Trophoblast cell (in vitro differentiated cells and primary cell): ENCODE data around the gene COL5A1.

Experiments
- DNase-seq, 2 donors: peaks; one replicate each; pipeline ENCODE4 v3.0.0-alpha.2; 2016
- H2AFZ ChIP-seq: 2 replicates; pipeline ENCODE4 v1.6.1; 2013; ENCODE audit warnings: low read length, moderate library complexity, mild to moderate bottlenecking; ENCODE audit not compliant: insufficient read depth, poor library complexity
- H2AK5ac ChIP-seq: 2 replicates; pipeline ENCODE4 v1.6.1; 2013; ENCODE audit warnings: mild to moderate bottlenecking, low read length
- H2BK120ac ChIP-seq: 2 replicates; pipeline ENCODE4 v1.6.1; 2013; ENCODE audit warnings: low read length, mild to moderate bottlenecking, moderate library complexity; ENCODE audit not compliant: insufficient read depth, poor library complexity
- H2BK12ac ChIP-seq: 2 replicates; pipeline ENCODE4 v1.6.1; 2013; ENCODE audit warnings: mild to moderate bottlenecking, low read length, moderate library complexity
- H2BK5ac ChIP-seq: 2 replicates; pipeline ENCODE4 v1.6.1; 2013; ENCODE audit warnings: low read length, low read depth, moderate library complexity, mild to moderate bottlenecking; ENCODE audit not compliant: poor library complexity
- H3K14ac ChIP-seq: 2 replicates; pipeline ENCODE4 v1.6.1; 2013; ENCODE audit warnings: mild to moderate bottlenecking, low read length
- H3K18ac ChIP-seq: 2 replicates; pipeline ENCODE4 v1.6.1; 2013; ENCODE audit warnings: mild to moderate bottlenecking, low read length
- H3K23ac ChIP-seq: 2 replicates; pipeline ENCODE4 v1.6.1; 2013; ENCODE audit warnings: low read length
- H3K27ac ChIP-seq: 2 replicates; pipeline ENCODE4 v1.5.1; 2013; ENCODE audit warnings: low read depth, mild to moderate bottlenecking, inconsistent platforms, low read length, moderate library complexity
- H3K27me3 ChIP-seq: 2 replicates; pipeline ENCODE4 v1.6.1; 2013; ENCODE audit warnings: inconsistent platforms, mild to moderate bottlenecking, low read length, moderate library complexity; ENCODE audit not compliant: insufficient read depth
- H3K36me3 ChIP-seq, 2 experiments: 1 replicate in 1 of 2; 2 replicates in 1 of 2; pipeline ENCODE4 v1.6.1; 2013; ENCODE audit warnings: low read length in 2 of 2, mild to moderate bottlenecking in 2 of 2, moderate library complexity in 1 of 2; ENCODE audit not compliant: insufficient read depth in 2 of 2, control insufficient read depth in 1 of 2
- H3K4ac ChIP-seq: 2 replicates; pipeline ENCODE4 v1.6.1; 2013; ENCODE audit warnings: low read depth, mild to moderate bottlenecking, low read length, moderate library complexity
- H3K4me1 ChIP-seq, 2 experiments: 1 replicate in 1 of 2; 2 replicates in 1 of 2; pipeline ENCODE4 v1.6.1; 2013; ENCODE audit warnings: low read length in 2 of 2, mild to moderate bottlenecking in 2 of 2, moderate library complexity in 1 of 2; ENCODE audit not compliant: insufficient read depth in 2 of 2, control insufficient read depth in 1 of 2
- H3K4me2 ChIP-seq: 2 replicates; pipeline ENCODE4 v1.6.1; 2013; ENCODE audit warnings: inconsistent platforms, mild to moderate bottlenecking, low read length, moderate library complexity
- H3K4me3 ChIP-seq: 2 replicates; pipeline ENCODE4 v1.5.1; 2013; ENCODE audit warnings: mild to moderate bottlenecking, low read depth, low read length, inconsistent platforms
- H3K79me1 ChIP-seq: one replicate; pipeline ENCODE4 v1.6.1; 2013; ENCODE audit warnings: low read length
- H3K79me2 ChIP-seq: 2 replicates; pipeline ENCODE4 v1.6.1; 2013; ENCODE audit warnings: low read length, mild to moderate bottlenecking; ENCODE audit not compliant: control insufficient read depth, insufficient read depth, poor library complexity
- H3K9ac ChIP-seq: 2 replicates; pipeline ENCODE4 v1.6.1; 2013; ENCODE audit warnings: mild to moderate bottlenecking, low read length
- H3K9me3 ChIP-seq: 2 replicates; pipeline ENCODE4 v1.6.1; 2013; ENCODE audit warnings: low read depth, mild to moderate bottlenecking, control low read depth, inconsistent platforms, low read length; ENCODE audit not compliant: insufficient read depth
- H4K12ac ChIP-seq: 2 replicates; pipeline ENCODE4 v1.6.1; 2013; ENCODE audit warnings: low read depth, mild to moderate bottlenecking, low read length, moderate library complexity
- H4K8ac ChIP-seq: 2 replicates; pipeline ENCODE4 v1.6.1; 2013; ENCODE audit warnings: low read depth, mild to moderate bottlenecking, low read length, moderate library complexity
- H4K91ac ChIP-seq: one replicate; pipeline ENCODE4 v1.6.1; 2013; ENCODE audit warnings: low read depth, mild to moderate bottlenecking, low read length, moderate library complexity
- WGBS: extraction: QIAGEN DNeasy Blood & Tissue Kit; methylation state at CpG from one replicate; pipeline ENCODE4 v1.1.7; 2013; ENCODE audit warnings: missing lambda C conversion rate; ENCODE audit not compliant: insufficient read length, insufficient coverage; ENCODE audit errors: extremely low coverage; 5-methylcytosine and 5-hydroxymethylcytosine counted together

Gene COL5A1

GRCh38 chr9:134864821-134865190 lies 223.2 kb downstream of the COL5A1 start:
- H3K27me3 ChIP-seq = no peaks in the 10 kb centered on the region
- H3K4me3 ChIP-seq = no peak overlapping the region

GRCh38 chr9:134867917-134868750 lies 226.5 kb downstream of the COL5A1 start:
- H3K9me3 ChIP-seq = peaks cover 7% of the 10 kb centered on the region
- no peak overlapping the region for H3K4ac ChIP-seq
- no peak overlapping the region for H2BK12ac ChIP-seq
- H2AFZ ChIP-seq = no peak overlapping the region
- H3K4me3 ChIP-seq = no peak overlapping the region
- H2BK120ac ChIP-seq = no peak overlapping the region
- no peak overlapping the region for H4K91ac ChIP-seq
- H3K14ac ChIP-seq = no peak overlapping the region
- no peak overlapping the region for H2AK5ac ChIP-seq
- no peak overlapping the region for H3K9ac ChIP-seq
- DNase-seq = no peak
- H3K4me2 ChIP-seq = no peak overlapping the region
- no peaks in the 10 kb centered on the region for H3K4me1 ChIP-seq
- H3K23ac ChIP-seq = no peak overlapping the region
- WGBS = no CpG with 5 or more reads among the region's 22 CpGs
- no peak overlapping the region for H2BK5ac ChIP-seq
- H3K79me2 ChIP-seq = no peaks in the 10 kb centered on the region
- no peak overlapping the region for H3K18ac ChIP-seq
- H3K79me1 ChIP-seq = no peaks in the 10 kb centered on the region
- no peak overlapping the region for H3K27ac ChIP-seq
- no peaks in the 10 kb centered on the region for H3K27me3 ChIP-seq
- H4K12ac ChIP-seq = no peak overlapping the region
- no peaks in the 10 kb centered on the region for H3K36me3 ChIP-seq
- H4K8ac ChIP-seq = no peak overlapping the region

More at GRCh38 chr9:134864821-134865190, 223.2 kb downstream of the COL5A1 start:
- no peak overlapping the region for H2BK12ac ChIP-seq
- no peak overlapping the region for H3K4ac ChIP-seq
- H3K79me2 ChIP-seq = no peaks in the 10 kb centered on the region
- no peak overlapping the region for H2AK5ac ChIP-seq
- H2BK120ac ChIP-seq = no peak overlapping the region
- H3K9me3 ChIP-seq = peaks cover 9% of the 10 kb centered on the region
- no peak overlapping the region for H3K9ac ChIP-seq
- no peak overlapping the region for H4K8ac ChIP-seq
- no peak overlapping the region for H4K12ac ChIP-seq
- no peaks in the 10 kb centered on the region for H3K4me1 ChIP-seq
- H3K4me2 ChIP-seq = no peak overlapping the region
- H3K27ac ChIP-seq = no peak overlapping the region
- no peaks in the 10 kb centered on the region for H3K36me3 ChIP-seq
- no peak overlapping the region for H2BK5ac ChIP-seq
- no peak overlapping the region for H3K14ac ChIP-seq
- no peak for DNase-seq
- no peaks in the 10 kb centered on the region for H3K79me1 ChIP-seq
- H4K91ac ChIP-seq = no peak overlapping the region
- no peak overlapping the region for H3K18ac ChIP-seq
- H3K23ac ChIP-seq = no peak overlapping the region
- no peak overlapping the region for H2AFZ ChIP-seq
- no CpG with 5 or more reads among the region's 13 CpGs for whole genome bisulfite sequencing

- no peaks in the 10 kb centered on the region for H3K36me3 ChIP-seq
- no peak overlapping the region for H2AFZ ChIP-seq
- no peak overlapping the region for H3K23ac ChIP-seq
- no peak overlapping the region for H2AK5ac ChIP-seq
- H4K8ac ChIP-seq = no peak overlapping the region
- WGBS = no CpG with 5 or more reads among the region's 25 CpGs
- H3K4me3 ChIP-seq = no peak overlapping the region
- no peaks in the 10 kb centered on the region for H3K4me1 ChIP-seq
- DNase-seq = no peak
- H2BK120ac ChIP-seq = no peak overlapping the region
- H2BK12ac ChIP-seq = no peak overlapping the region
- H2BK5ac ChIP-seq = no peak overlapping the region
- no peak overlapping the region for H3K9ac ChIP-seq
- H3K79me2 ChIP-seq = no peaks in the 10 kb centered on the region
- no peak overlapping the region for H3K4ac ChIP-seq
- no peak overlapping the region for H3K4me2 ChIP-seq
- no peak overlapping the region for H3K18ac ChIP-seq
- H3K79me1 ChIP-seq = no peaks in the 10 kb centered on the region
- peaks cover 7% of the 10 kb centered on the region for H3K9me3 ChIP-seq
- no peak overlapping the region for H4K91ac ChIP-seq
- no peak overlapping the region for H3K14ac ChIP-seq
- no peak overlapping the region for H3K27ac ChIP-seq
- no peaks in the 10 kb centered on the region for H3K27me3 ChIP-seq
- H4K12ac ChIP-seq = no peak overlapping the region
Measured at GRCh38 chr9:134868751-134869553, 227.3 kb downstream of the COL5A1 start.

- H3K79me1 ChIP-seq = no peaks in the 10 kb centered on the region
- no peak overlapping the region for H4K91ac ChIP-seq
- no peaks in the 10 kb centered on the region for H3K4me1 ChIP-seq
- H3K9ac ChIP-seq = no peak overlapping the region
- no peak overlapping the region for H3K4me3 ChIP-seq
- H3K27ac ChIP-seq = no peak overlapping the region
- H3K36me3 ChIP-seq = no peaks in the 10 kb centered on the region
- H2BK5ac ChIP-seq = no peak overlapping the region
- H3K79me2 ChIP-seq = no peaks in the 10 kb centered on the region
- H3K27me3 ChIP-seq = no peaks in the 10 kb centered on the region
- no peak overlapping the region for H3K4ac ChIP-seq
- no peak overlapping the region for H3K18ac ChIP-seq
- no peak overlapping the region for H3K4me2 ChIP-seq
- H2AK5ac ChIP-seq = no peak overlapping the region
- no peak overlapping the region for H3K23ac ChIP-seq
- H2AFZ ChIP-seq = no peak overlapping the region
- H2BK12ac ChIP-seq = no peak overlapping the region
- no peak for DNase-seq
- no peak overlapping the region for H4K8ac ChIP-seq
- no CpG with 5 or more reads among the region's 17 CpGs for WGBS
- no peak overlapping the region for H3K14ac ChIP-seq
- H4K12ac ChIP-seq = no peak overlapping the region
- H3K9me3 ChIP-seq = peaks cover 7% of the 10 kb centered on the region
- H2BK120ac ChIP-seq = no peak overlapping the region
Measured at GRCh38 chr9:134869554-134870300, 228.1 kb downstream of the COL5A1 start.
